OCI-LY7 (cell line): ENCODE results near the gene CEP55. TPM values are rescaled to one million over a fixed set of nuclear protein-coding genes. Genes with fewer than 3 reads are reported as not detected.

Experiments used
- BruUV-seq: library from RNA; stranded (reverse); fragments of 400-500 nt; replicated peaks from 2 replicates; lab custom pipeline; 2021; lab: Mats Ljungman, UMichigan
- CTCF ChIA-PET: fragments of 300-600 bp; sonication (Branson Sonifier 250); formaldehyde crosslinking; loops from one replicate; lab custom pipeline; 2022; ENCODE audit warnings: antibody characterized with exemption; ENCODE audit not compliant: unreplicated experiment; lab: Charles Lee
- POLR2A ChIA-PET: fragments of 300-600 bp; sonication (Branson Sonifier 250); formaldehyde crosslinking; loops from one replicate; lab custom pipeline; 2022; ENCODE audit warnings: antibody characterized with exemption; lab: Charles Lee
- DNase-seq: peaks from one replicate; pipeline ENCODE4 v3.0.0-alpha.2; 2015; ENCODE audit warnings: low spot score
- H2AFZ ChIP-seq: fragments of 200-600 bp; sonication (generic), shearing (Covaris generic); 2 replicates; pipeline ENCODE4 v1.6.1; 2014; ENCODE audit warnings: mild to moderate bottlenecking, antibody characterized with exemption, low read length, moderate library complexity
- H3K27ac ChIP-seq: fragments of 200-600 bp; sonication (generic); 2 replicates; pipeline ENCODE4 v1.5.1; 2014; ENCODE audit warnings: mixed run types, low read depth, mild to moderate bottlenecking, moderate library complexity, low read length, inconsistent platforms; ENCODE audit not compliant: poor library complexity, severe bottlenecking
- H3K36me3 ChIP-seq: fragments of 200-600 bp; sonication (generic); 2 replicates; pipeline ENCODE4 v1.6.1; 2014; ENCODE audit warnings: mild to moderate bottlenecking, antibody characterized with exemption, low read length, moderate library complexity, mixed read lengths; ENCODE audit not compliant: insufficient read depth
- H3K4me1 ChIP-seq: fragments of 200-600 bp; sonication (generic); 2 replicates; pipeline ENCODE4 v1.5.1; 2014; ENCODE audit warnings: mild to moderate bottlenecking, low read length; ENCODE audit not compliant: insufficient read depth, poor library complexity, severe bottlenecking
- H3K4me2 ChIP-seq: fragments of 200-600 bp; sonication (generic); 2 replicates; pipeline ENCODE4 v1.6.1; 2014; ENCODE audit warnings: mild to moderate bottlenecking, low read length
- H3K4me3 ChIP-seq: fragments of 200-600 bp; sonication (generic); 2 replicates; pipeline ENCODE4 v1.5.1; 2014; ENCODE audit warnings: mild to moderate bottlenecking, low read depth, low read length; ENCODE audit not compliant: poor library complexity, severe bottlenecking
- H3K79me2 ChIP-seq: fragments of 200-600 bp; sonication (generic); 2 replicates; pipeline ENCODE4 v1.6.1; 2016; ENCODE audit warnings: low read depth, mild to moderate bottlenecking, low read length, moderate library complexity, mixed read lengths; ENCODE audit not compliant: insufficient read depth
- H3K9me2 ChIP-seq: fragments of 200-600 bp; sonication (generic); 2 replicates; pipeline ENCODE4 v1.6.1; 2016; ENCODE audit warnings: mild to moderate bottlenecking, low read length, mixed read lengths; ENCODE audit not compliant: insufficient read depth
- H3K9me3 ChIP-seq: fragments of 200-600 bp; sonication (generic); 2 replicates; pipeline ENCODE4 v1.6.1; 2014; ENCODE audit warnings: mild to moderate bottlenecking, mixed run types, low read length, mixed read lengths
- H4K20me1 ChIP-seq: fragments of 200-600 bp; sonication (generic); 2 replicates; pipeline ENCODE4 v1.6.1; 2014; ENCODE audit warnings: mild to moderate bottlenecking, antibody characterized with exemption, low read length, moderate library complexity, mixed read lengths; ENCODE audit not compliant: insufficient read depth
- EZH2phosphoT487 ChIP-seq: fragments of 200-600 bp; sonication (generic); IDR thresholded peaks from 2 replicates; pipeline ENCODE4 v1.6.1; 2018; ENCODE audit warnings: low read depth, borderline replicate concordance, mild to moderate bottlenecking, mixed run types, antibody characterized with exemption, low read length, moderate library complexity, mixed read lengths
- intact Hi-C: fragments of 100-400 bp; cut with micrococcal nuclease; formaldehyde crosslinking; loops from one replicate; pipeline ENCODE4 v1.10.0; 2022; ENCODE audit not compliant: unreplicated experiment
- small RNA-seq: library from RNA; depleted of rRNA; stranded (forward); fragments of <200 nt; gene quantifications from one replicate; pipeline ENCODE3, GENCODE V24; 2014
- total RNA-seq, 2 experiments: library from RNA; depleted of rRNA in 1 of 2; stranded (reverse); fragments of >200 nt in 1 of 2; shearing (Covaris generic) in 1 of 2; gene quantifications; 2 replicates each; pipeline ENCODE4 v1.2.3, GENCODE V29; 2014 to 2022
- TF ChIP-seq, protein P1 (sequence below): fragments of 200-600 bp; sonication (generic); conservative IDR thresholded peaks from 2 replicates; pipeline ENCODE4 v1.5.1; 2014; ENCODE audit warnings: mild to moderate bottlenecking, antibody characterized with exemption, low read length, moderate library complexity, mixed read lengths

Gene CEP55
- total RNA-seq, 2 experiments from 2014 or later: 64.5 to 68.3 TPM

- H3K79me2 ChIP-seq: no peaks in the 10 kb centered on the region
- no TSS peak for BruUV-seq
Measured at GRCh38 chr10:93576888-93577287, 80.5 kb downstream of the CEP55 start.

DNA sequence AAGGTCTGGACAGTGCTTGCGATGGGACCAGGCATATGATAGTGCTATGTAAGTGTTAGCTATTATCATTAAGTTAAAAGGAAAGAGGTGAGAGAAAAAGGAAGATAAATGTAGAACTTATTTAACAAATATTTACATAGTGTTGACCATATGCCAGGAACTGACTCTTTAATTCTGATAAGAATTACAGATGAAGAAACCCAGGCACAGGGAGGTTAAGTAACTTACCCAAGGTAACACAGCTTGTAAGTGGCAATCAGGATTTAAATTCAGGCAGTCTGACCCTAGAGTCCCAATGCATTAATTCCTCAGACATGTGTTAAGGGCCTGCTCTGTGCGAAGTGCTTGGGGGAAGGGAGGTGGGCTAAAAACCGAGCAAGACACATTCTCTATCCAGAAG, 81.2 kb downstream of the CEP55 start:
- no TSS peak for BruUV-seq
- peaks cover 9% of the 10 kb centered on the region for H3K4me1 ChIP-seq
- POLR2A ChIA-PET: interaction anchor here (1.6 kb wide), 1 partner anchor 14 kb away, joined by 5 read pairs; no protein-coding TSS in a partner anchor

More at GRCh38 chr10:93576888-93577287, 80.5 kb downstream of the CEP55 start:
- TF ChIP-seq, protein P1, sequence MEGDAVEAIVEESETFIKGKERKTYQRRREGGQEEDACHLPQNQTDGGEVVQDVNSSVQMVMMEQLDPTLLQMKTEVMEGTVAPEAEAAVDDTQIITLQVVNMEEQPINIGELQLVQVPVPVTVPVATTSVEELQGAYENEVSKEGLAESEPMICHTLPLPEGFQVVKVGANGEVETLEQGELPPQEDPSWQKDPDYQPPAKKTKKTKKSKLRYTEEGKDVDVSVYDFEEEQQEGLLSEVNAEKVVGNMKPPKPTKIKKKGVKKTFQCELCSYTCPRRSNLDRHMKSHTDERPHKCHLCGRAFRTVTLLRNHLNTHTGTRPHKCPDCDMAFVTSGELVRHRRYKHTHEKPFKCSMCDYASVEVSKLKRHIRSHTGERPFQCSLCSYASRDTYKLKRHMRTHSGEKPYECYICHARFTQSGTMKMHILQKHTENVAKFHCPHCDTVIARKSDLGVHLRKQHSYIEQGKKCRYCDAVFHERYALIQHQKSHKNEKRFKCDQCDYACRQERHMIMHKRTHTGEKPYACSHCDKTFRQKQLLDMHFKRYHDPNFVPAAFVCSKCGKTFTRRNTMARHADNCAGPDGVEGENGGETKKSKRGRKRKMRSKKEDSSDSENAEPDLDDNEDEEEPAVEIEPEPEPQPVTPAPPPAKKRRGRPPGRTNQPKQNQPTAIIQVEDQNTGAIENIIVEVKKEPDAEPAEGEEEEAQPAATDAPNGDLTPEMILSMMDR: no peak
- no peak for TF ChIP-seq EZH2phosphoT487
- Histone ChIP-seq H3K27ac (no peak overlapping the region), H3K9me2 (no peaks in the 10 kb centered on the region), H3K4me1 (peaks cover 9% of the 10 kb centered on the region), H3K4me2 (no peak overlapping the region), H3K9me3 (no peaks in the 10 kb centered on the region), H2AFZ (no peak overlapping the region), H4K20me1 (no peaks in the 10 kb centered on the region), H3K4me3 (no peak overlapping the region), H3K36me3 (no peaks in the 10 kb centered on the region)
- intact Hi-C loops: no loop called here
- no peak for DNase-seq
- ChIA-PET POLR2A (interaction anchor here (1.6 kb wide), 1 partner anchor 13 kb away, joined by 5 read pairs; no protein-coding TSS in a partner anchor), CTCF (no interaction called here)

More for the DNA sequence above, 81.2 kb downstream of the CEP55 start:
- Histone ChIP-seq H3K27ac (no peak overlapping the region), H3K4me2 (no peak overlapping the region), H2AFZ (no peak overlapping the region), H3K4me3 (no peak overlapping the region), H3K36me3 (no peaks in the 10 kb centered on the region), H3K9me2 (no peaks in the 10 kb centered on the region), H3K9me3 (no peaks in the 10 kb centered on the region), H3K79me2 (no peaks in the 10 kb centered on the region), H4K20me1 (no peaks in the 10 kb centered on the region)
- intact Hi-C loops: no loop called here
- DNase-seq: no peak
- TF ChIP-seq, protein P1: no peak
- TF ChIP-seq EZH2phosphoT487: no peak
- CTCF ChIA-PET: no interaction called here

Small RNAs within 50 kb of the gene (small RNA-seq; reads per million reads assigned to genes)
- gene RNA5SP323: 0.16 reads per million

Other genes with a start within 250 kb of the CEP55 start
- not detected in 2 replicates for gene MYOF, start 14.3 kb upstream of the CEP55 start, total RNA-seq (2014; rRNA removed; shearing (Covaris generic))
- gene MYOF, start 14.3 kb upstream of the CEP55 start, total RNA-seq (2022): 0.30 and 0.42 TPM in 2 replicates
- not detected in 2 replicates for gene FFAR4, start 70.1 kb downstream of the CEP55 start, total RNA-seq (2014; rRNA removed; shearing (Covaris generic))
- gene FFAR4, start 70.1 kb downstream of the CEP55 start, total RNA-seq (2022): not detected in 2 replicates
- gene RBP4, start 104.6 kb downstream of the CEP55 start, total RNA-seq (2014; rRNA removed; shearing (Covaris generic)): not detected in 2 replicates
- not detected in 2 replicates for gene RBP4, start 104.6 kb downstream of the CEP55 start, total RNA-seq (2022)
- gene PDE6C, start 115.9 kb downstream of the CEP55 start, total RNA-seq (2014; rRNA removed; shearing (Covaris generic)): 0.03 and 0.05 TPM in 2 replicates
- gene PDE6C, start 115.9 kb downstream of the CEP55 start, total RNA-seq (2022): 0.13 TPM in 1 of 2 replicates, not detected in the other
- gene FRA10AC1, start 206.0 kb downstream of the CEP55 start, total RNA-seq (2014; rRNA removed; shearing (Covaris generic)): 11.9 and 24.3 TPM in 2 replicates
- gene FRA10AC1, start 206.0 kb downstream of the CEP55 start, total RNA-seq (2022): 26.9 and 30.2 TPM in 2 replicates